GM10266 (cell line): ENCODE results near the gene ACTR6.
A peak's percentile ranks its signal among the peaks of the same experiment; 100 is the strongest.

Experiments used
- DNase-seq: peaks from one replicate; pipeline ENCODE4 v3.0.0; 2012; ENCODE audit errors: extremely low spot score
- TF ChIP-seq, protein P1 (sequence below): IDR thresholded peaks from 2 replicates; pipeline ENCODE4 v1.5.1; 2012; ENCODE audit warnings: mild to moderate bottlenecking, low read depth; ENCODE audit not compliant: control insufficient read depth, insufficient read depth; ENCODE audit errors: missing control alignments

ACTR6 gene

DNA sequence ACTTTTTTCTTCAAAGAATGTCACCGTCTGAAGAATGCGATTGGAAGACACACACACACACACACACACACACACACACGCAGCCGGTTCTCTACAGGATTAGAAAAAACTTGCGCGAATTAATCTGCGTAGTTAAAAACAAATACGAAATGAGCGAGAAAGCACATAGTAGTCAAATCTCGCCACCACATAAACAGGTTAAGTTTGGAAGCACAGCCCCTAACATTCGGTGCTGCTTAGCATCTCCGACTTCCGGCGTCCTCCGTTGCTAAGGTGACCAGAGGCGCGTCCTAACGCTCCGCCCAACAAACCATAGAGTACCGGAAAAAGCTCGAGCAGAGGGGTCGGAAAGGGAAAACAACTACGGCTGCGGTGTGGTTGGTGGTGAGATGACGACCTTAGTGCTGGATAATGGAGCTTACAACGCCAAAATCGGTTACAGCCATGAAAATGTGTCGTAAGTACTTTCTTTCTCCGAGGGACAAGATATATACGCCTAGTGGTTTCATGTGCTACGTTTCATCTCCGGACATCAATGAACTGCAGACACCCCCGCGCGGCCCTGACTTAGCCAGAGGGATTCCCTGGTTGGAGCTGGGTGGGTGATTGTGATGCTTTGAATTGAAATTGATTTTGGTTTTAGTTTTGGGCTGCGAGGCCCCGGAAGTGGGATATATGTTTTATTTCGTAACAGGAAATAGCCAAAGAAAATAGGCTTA lies at the start of gene ACTR6:
ACTR6 (plus strand) TSS at position 353 of the 719 bp plus-strand sequence; CDS start at position 390, 37 bp downstream.
- DNase-seq: peak; percentile 91
- TF ChIP-seq, protein P1, sequence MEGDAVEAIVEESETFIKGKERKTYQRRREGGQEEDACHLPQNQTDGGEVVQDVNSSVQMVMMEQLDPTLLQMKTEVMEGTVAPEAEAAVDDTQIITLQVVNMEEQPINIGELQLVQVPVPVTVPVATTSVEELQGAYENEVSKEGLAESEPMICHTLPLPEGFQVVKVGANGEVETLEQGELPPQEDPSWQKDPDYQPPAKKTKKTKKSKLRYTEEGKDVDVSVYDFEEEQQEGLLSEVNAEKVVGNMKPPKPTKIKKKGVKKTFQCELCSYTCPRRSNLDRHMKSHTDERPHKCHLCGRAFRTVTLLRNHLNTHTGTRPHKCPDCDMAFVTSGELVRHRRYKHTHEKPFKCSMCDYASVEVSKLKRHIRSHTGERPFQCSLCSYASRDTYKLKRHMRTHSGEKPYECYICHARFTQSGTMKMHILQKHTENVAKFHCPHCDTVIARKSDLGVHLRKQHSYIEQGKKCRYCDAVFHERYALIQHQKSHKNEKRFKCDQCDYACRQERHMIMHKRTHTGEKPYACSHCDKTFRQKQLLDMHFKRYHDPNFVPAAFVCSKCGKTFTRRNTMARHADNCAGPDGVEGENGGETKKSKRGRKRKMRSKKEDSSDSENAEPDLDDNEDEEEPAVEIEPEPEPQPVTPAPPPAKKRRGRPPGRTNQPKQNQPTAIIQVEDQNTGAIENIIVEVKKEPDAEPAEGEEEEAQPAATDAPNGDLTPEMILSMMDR: no peak

DNA sequence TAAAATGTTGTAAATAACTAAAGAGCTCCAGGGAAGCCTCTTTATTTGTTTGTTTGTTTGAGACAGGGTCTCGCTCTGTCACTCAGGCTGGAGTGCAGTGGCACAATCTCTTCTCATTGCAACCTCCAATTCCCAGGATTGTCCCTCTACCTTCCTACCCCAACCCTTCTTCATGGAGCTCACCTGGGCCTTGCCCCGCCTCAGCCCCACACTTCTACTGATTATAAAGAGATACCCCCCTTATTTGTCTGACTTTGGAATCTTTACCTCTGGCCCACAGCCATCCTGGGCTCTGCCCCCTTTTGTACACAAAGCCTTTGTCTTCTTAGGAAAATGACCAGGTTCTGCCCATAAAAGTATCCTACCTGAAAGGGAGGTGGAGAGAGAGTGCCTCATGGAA lies 48.8 kb upstream of the ACTR6 start:
- TF ChIP-seq, protein P1: no peak
- DNase-seq: no peak

DNA sequence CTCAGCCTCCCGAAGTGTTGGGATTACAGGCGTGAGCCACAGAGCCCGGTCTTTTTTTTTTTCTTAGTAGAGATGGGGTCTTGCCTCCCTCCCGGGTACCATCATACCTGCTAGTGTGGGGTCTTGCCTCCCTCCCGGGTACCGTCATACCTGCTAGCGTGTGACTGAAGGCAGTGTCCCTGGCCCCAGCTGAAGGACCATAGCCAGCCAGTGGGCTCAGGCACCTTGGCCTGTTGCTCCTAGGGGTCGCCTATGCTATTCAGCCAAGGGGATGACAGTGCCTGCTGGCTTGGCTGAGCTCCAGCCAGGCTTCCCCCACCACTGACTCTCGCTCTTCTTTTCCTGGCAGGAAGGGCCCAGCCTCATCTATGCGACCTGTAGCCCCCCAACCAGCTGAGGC lies 47.5 kb upstream of the ACTR6 start:
- TF ChIP-seq, protein P1: no peak

DNA sequence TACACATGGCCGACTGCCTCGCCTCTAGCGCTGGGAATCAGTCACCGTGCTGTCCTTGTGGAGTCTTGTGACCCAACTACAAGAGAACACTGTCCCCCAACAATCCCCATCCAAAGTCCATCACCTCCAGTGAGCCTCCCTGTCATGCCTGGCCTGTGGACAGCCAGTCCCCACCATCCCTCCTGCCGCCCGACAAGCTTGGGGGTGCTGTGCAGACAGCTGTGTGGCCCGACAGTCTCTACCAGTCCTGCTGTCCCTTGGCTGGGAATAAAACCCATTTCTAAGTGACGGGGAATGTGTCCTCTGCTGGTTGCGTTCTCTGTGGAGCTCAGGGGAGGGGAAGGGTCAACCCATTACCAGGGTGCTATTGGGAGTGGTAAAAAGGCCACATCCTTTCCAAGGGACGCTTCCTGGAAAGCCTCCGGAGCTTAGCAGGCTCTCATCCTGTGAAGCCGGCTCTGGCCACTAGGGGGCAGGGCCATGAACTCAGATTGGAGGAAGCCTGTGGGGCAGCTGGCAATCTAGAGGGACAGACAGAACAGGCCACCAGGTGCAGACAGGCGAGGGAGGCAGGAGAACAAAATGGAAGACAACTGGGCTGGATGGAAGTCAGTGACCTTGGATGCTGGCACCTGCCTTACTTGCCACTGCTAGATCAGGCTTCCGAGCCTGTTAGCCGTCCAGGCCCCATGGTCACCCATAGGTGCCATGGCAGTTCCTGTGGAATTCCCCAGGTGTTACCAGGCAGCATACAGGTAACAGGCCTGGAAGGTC lies 46.0 kb upstream of the ACTR6 start:
- TF ChIP-seq, protein P1: peak; percentile 88
- DNase-seq: peak; percentile 64

More for the DNA sequence above, 47.5 kb upstream of the ACTR6 start:
- no peak for DNase-seq

DNA sequence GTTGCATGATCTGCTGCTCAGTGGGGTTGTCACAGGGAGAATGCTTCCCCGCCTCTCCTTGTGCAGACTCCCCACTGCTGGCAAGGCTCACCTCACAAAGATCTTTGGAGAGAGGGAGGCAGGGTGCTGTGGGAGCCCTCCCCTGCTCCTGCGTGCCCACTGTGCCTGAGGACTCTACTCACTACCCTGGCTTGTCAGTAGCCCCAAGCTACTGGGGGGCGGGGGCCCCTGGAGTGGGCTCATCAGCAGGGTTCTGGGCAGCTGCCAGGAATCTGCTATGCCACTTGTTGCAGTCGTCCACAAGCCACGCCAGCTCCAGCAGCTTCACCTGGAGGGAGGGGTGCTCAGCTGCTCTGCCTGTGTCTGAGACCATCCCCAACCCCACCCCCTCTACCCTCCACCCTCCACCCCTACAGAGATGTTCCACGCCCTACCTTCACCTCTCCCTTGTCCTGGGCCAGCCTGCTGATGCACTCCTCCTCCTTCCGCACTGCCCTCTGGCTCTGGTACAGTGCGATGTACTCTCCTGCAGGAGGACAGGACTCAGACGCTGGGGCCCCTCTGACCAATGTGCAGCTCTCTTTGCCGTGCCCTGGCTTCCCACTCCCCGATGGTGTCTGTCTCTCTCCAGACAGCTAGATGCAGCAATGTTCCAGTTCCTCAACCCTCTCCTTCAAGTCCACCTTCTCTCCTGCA lies 43.7 kb upstream of the ACTR6 start:
- DNase-seq: no peak
- TF ChIP-seq, protein P1: no peak

DNA sequence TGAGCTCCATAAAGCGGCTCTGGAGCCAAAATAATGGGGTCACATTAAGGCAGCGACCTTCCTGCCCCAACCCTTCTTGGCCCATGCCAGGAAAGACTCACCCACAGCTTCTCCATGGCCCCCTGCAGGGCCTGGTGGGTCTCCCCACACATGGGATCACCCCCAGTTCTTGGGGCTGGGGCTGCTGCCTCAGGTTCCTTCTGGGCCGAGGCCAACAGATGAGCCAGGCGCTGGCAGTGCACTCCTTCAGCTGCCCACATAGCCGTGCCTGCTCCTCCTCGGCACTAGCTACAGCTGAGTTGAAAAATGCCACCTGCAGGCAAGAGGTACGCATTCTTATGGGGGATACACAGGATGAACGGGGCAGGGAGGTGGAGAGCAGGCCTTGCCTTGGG lies 43.2 kb upstream of the ACTR6 start:
- TF ChIP-seq, protein P1: no peak
- DNase-seq: no peak
